Measurements from ENCODE around the gene SYNE2.

GRCh38 chr14:64218344-64219240 is 365.8 kb downstream of the SYNE2 start:
- TF ChIP-seq EZH2 (IDR thresholded peaks at IDR 0.05) (no peak), POLR2AphosphoS5 (IDR thresholded peaks at IDR 0.05; ENCODE audit: borderline replicate concordance, low read depth, low read length) (no peak)
